Muscle layer of duodenum (tissue), 2 donors: ENCODE data around the gene ESD.

Experiments
- H3K27ac ChIP-seq: one replicate; pipeline ENCODE4 v1.7.0; 2013; ENCODE audit warnings: mild to moderate bottlenecking, low read length
- H3K27me3 ChIP-seq: one replicate; pipeline ENCODE4 v1.7.0; 2013; ENCODE audit warnings: low read depth, mild to moderate bottlenecking, control low read depth, low read length
- H3K36me3 ChIP-seq, 2 donors: one replicate each; pipeline ENCODE4 v1.7.0; 2013; ENCODE audit warnings: low read length in 2 of 2, control low read depth in 1 of 2, mild to moderate bottlenecking in 1 of 2; ENCODE audit not compliant: insufficient read depth in 2 of 2, control insufficient read depth in 1 of 2
- H3K4me1 ChIP-seq, 2 donors: one replicate each; pipeline ENCODE4 v1.7.0; 2013; ENCODE audit warnings: low read length in 2 of 2, mild to moderate bottlenecking in 2 of 2, control low read depth in 1 of 2, moderate library complexity in 1 of 2; ENCODE audit not compliant: insufficient read depth in 2 of 2, control insufficient read depth in 1 of 2
- H3K4me3 ChIP-seq, 2 donors: one replicate each; pipeline ENCODE4 v1.7.0; 2013; ENCODE audit warnings: low read length in 2 of 2, low read depth in 1 of 2, mild to moderate bottlenecking in 1 of 2
- H3K9me3 ChIP-seq, 2 donors: one replicate each; pipeline ENCODE4 v1.7.0; 2013; ENCODE audit warnings: low read length in 2 of 2, control low read depth in 1 of 2, mild to moderate bottlenecking in 1 of 2; ENCODE audit not compliant: control insufficient read depth in 1 of 2
- donor health status: healthy.

The ESD gene, protein sequence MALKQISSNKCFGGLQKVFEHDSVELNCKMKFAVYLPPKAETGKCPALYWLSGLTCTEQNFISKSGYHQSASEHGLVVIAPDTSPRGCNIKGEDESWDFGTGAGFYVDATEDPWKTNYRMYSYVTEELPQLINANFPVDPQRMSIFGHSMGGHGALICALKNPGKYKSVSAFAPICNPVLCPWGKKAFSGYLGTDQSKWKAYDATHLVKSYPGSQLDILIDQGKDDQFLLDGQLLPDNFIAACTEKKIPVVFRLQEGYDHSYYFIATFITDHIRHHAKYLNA

DNA sequence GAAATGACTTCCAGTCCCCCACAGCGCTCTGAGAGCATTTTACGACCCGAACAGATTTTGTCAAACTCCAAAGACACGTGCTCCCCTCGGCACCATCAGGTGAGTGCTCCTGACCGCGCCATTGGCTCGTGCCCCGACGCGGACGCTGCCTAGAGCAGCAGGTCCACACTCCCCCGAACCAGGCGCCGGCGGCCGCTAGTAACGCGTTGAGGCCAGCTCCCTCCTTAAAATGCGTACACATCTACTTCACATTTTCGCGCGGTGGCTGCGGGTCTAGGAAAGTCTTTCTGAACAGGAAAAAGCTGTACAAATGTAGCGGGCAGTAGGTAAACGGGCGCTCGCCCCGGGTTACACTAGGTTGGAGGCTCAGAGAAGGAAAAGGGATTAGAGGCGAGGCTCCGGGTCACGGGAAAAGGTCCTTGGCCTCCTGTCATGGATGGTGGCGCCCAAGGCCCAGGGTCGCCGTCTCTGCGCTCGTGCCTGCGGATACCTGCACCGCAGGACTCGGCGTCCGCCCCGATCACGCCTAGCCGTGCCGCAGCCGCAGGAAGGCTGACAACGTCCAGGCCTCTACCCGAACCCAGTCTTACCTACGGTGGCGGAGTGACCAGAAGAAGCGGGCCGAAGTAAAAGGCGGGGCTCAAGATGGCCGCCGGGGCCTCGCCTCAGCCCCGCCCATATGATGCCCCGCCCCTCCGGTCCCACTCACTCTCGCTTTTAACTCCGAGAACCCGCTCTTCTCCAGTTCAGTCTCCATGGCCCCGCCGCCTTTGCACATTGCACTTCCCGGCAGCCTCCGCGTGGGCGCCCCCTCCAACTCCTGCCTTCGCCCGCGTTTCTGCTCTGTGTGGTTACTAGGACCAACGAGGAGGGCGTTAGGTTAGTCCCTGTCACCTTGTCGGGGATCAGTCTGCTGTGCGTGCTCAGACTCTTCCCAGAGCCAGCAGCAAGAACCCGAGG, at the start of gene ESD:
ESD (minus strand) TSS at position 647 of the 960 bp plus-strand sequence. CDS start 5,748 bp downstream, outside the sequence.
- H3K27me3 ChIP-seq = no peaks in the 10 kb centered on the region
- H3K36me3 ChIP-seq = no peaks in the 10 kb centered on the region
- no peaks in the 10 kb centered on the region for H3K9me3 ChIP-seq
- peaks cover 10 to 32% of the 10 kb centered on the region in 2 donors for H3K4me1 ChIP-seq
- peak within 1 kb of the TSS; percentile 92 for H3K27ac ChIP-seq
- H3K4me3 ChIP-seq = peak within 1 kb of the TSS; percentile 75 to 89

DNA sequence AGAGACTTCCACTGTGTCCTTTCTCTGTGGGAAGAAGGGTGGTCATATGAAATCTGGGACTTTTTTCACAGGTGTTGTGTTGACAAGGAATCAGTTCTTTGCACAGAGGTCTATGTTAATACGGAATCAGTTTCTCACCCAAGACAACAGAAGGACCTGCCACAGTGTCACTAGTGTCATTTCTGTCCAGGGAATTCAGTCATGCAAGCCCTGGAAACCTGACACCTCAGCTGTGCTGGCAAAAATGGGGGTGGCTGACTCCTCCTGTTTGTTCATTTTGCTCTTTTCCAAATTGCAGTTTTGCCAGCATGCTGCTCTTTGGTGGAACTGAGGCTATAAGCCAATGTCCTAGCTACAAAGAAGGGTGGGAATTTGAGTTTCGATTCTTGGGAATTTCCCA, 49.8 kb upstream of the ESD start:
- Histone ChIP-seq H3K4me1 (peaks cover 0 to 5% of the 10 kb centered on the region in 2 donors), H3K27ac (no peak overlapping the region), H3K27me3 (no peaks in the 10 kb centered on the region), H3K9me3 (no peaks in the 10 kb centered on the region), H3K4me3 (no peak overlapping the region), H3K36me3 (no peaks in the 10 kb centered on the region)

DNA sequence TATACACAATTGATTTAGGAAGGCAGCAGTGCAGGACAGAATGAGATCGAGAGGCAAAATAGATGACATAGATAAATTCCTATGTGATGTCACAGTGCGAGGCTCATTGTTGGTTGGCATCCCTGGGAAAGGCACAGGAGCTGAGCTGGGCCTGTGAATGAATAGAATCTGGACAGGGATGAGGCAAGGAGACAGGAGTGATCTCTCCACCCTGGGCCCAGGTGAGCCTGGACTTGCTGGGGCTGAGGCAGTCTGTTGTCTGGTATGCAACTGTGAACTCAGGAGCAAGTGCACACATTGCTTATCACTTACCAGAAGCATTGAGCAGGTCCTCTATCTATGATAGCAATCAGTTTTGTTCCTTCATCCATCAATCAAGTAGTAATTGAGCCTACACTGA, 48.2 kb upstream of the ESD start:
- no peaks in the 10 kb centered on the region for H3K9me3 ChIP-seq
- H3K36me3 ChIP-seq = no peaks in the 10 kb centered on the region
- no peaks in the 10 kb centered on the region for H3K27me3 ChIP-seq
- H3K4me1 ChIP-seq = peaks cover 0 to 2% of the 10 kb centered on the region in 2 donors
- no peak overlapping the region for H3K27ac ChIP-seq
- H3K4me3 ChIP-seq = no peak overlapping the region

DNA sequence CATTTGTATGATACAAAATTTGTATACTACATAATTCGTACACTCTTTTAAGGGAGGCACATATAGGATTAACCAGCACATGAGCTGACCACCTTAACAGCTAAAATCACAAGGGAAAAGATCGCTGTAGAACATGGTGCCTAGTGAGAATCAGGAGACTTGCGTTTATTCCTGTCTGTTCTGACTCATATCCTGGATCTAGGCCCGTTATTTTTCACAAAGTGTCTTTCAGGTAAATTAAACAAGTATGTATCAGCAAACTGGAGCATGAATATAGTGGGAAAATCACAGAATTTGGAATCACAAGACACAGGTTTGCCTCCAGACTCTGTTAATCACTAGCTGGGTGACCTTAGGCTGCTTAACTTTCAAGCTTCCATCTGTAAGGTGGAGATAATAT, 47.5 kb upstream of the ESD start:
- Histone ChIP-seq H3K27me3 (no peaks in the 10 kb centered on the region), H3K36me3 (no peaks in the 10 kb centered on the region), H3K4me1 (no peaks in the 10 kb centered on the region), H3K9me3 (no peaks in the 10 kb centered on the region), H3K27ac (no peak overlapping the region), H3K4me3 (no peak overlapping the region)

DNA sequence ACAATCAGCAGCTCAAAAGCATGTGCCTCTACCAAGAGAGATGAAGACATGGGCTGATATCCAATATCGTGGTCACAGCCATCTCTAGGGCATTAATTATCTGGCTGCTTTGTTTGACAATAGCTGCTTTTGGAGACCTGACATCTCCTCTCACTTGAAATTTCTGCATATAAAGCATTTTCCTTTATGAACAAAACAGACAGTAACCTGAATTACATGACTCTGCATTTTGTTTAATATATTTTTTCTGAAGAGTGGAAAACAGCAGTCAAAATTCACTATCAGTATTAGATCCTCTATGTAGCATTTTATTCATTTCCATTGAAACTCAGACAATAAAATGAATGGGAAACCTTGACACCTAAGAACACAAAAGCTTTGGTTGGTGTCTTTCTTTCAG, 42.4 kb upstream of the ESD start:
- H3K27me3 ChIP-seq = no peaks in the 10 kb centered on the region
- no peaks in the 10 kb centered on the region for H3K4me1 ChIP-seq
- H3K27ac ChIP-seq = no peak overlapping the region
- no peak overlapping the region for H3K4me3 ChIP-seq
- no peaks in the 10 kb centered on the region for H3K9me3 ChIP-seq
- H3K36me3 ChIP-seq = no peaks in the 10 kb centered on the region

DNA sequence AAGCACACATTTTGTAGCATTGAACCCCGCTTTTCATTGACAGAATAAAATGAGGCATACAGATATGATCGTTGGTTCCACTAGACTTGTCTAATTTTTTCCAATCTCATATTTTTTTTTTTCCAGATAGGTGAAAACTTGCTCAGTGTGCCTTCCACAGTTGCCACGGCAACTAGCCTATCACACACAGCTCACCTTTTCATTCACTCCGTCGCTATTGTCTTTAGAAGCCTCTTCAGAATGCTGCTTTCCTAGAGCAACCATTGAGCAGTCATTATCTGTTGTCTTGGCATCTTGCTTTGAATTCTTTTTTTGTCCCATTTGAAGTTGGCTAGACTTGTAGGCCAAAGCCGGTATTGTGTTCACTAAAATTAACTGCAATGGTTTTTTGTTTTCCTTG, 37.7 kb upstream of the ESD start:
- Histone ChIP-seq H3K4me1 (no peaks in the 10 kb centered on the region), H3K36me3 (no peaks in the 10 kb centered on the region), H3K27me3 (no peaks in the 10 kb centered on the region), H3K4me3 (no peak overlapping the region), H3K27ac (no peak overlapping the region), H3K9me3 (no peaks in the 10 kb centered on the region)

DNA sequence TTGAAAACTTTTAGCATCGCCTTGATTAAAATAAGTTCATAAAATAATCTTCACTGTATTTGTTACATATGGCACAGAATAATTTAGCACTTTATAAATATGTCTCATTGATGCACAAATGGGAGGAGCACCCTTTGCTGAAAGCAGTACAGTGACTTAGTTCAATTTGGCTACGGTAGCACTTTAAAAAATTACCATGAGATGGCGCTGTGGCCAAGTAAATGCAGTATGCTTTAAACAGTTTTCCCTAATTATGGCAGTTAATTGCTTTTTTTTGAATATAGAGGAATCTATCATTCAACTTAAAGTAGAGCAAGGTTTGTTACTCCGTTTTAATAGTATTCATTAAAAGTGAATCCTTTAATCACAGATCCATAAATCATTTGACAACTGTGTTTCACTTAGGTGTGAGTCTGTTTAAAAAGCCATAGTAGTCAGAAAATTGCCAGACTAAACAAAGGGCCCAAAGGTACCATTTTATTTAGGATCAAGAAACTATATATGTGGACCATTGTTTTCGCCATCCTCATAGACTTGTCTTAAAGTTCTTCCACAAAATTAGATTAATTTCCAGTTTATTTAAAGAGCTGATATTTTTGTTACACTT, 34.7 kb upstream of the ESD start:
- no peaks in the 10 kb centered on the region for H3K36me3 ChIP-seq
- H3K9me3 ChIP-seq = no peaks in the 10 kb centered on the region
- H3K27me3 ChIP-seq = no peaks in the 10 kb centered on the region
- no peaks in the 10 kb centered on the region for H3K4me1 ChIP-seq
- no peak overlapping the region for H3K4me3 ChIP-seq
- H3K27ac ChIP-seq = no peak overlapping the region

DNA sequence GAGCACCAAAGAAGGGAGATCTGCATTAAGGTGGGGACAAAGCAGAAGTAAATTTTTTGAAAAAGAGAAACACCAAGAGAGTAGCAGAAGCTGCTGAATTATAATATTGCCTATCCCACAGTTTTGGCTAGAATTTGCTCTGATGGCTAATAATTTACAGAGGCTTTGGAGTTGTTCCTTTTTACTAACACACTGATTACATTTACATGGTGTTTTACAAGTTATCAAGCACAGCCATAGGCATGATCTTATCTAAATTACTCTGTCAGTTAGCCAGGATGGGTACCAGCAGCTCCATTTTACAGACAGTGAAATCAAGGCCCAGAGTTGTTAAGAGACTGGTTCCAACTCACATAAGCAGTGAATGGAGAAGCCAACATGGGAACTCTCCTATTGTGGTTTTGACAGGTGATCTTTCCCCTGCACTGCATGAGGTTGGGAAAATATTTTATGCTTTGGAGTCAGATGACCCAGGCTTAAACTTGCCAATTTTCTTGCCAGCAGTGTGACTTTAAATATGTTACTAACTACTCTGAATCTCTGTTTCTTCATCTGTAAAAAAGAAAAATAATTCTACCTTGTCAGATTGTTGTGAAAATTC, 33.5 kb upstream of the ESD start:
- H3K9me3 ChIP-seq = no peaks in the 10 kb centered on the region
- H3K36me3 ChIP-seq = no peaks in the 10 kb centered on the region
- no peak overlapping the region for H3K4me3 ChIP-seq
- no peaks in the 10 kb centered on the region for H3K27me3 ChIP-seq
- H3K4me1 ChIP-seq = no peaks in the 10 kb centered on the region
- H3K27ac ChIP-seq = no peak overlapping the region

DNA sequence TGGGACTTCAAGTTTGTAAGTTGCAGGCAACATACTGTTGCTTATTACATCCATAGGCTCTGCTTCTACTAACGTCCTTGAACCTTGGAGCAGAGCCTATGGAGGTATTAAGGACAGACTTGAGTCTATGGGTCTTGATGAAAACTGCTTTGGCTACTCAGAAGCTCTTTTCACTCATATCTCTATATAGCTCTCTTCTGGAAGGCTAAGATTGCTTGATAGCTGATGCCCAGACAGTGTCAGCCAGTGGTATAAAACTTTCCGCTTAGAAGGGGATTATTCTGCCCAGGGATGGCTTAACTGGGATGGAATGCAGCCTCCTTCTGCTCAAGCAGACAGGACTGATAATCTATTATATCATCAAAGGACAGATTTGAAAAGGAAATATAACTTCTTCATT, 25.6 kb upstream of the ESD start:
- H3K27ac ChIP-seq = no peak overlapping the region
- no peaks in the 10 kb centered on the region for H3K4me1 ChIP-seq
- H3K9me3 ChIP-seq = no peaks in the 10 kb centered on the region
- no peaks in the 10 kb centered on the region for H3K27me3 ChIP-seq
- H3K4me3 ChIP-seq = no peak overlapping the region
- no peaks in the 10 kb centered on the region for H3K36me3 ChIP-seq

DNA sequence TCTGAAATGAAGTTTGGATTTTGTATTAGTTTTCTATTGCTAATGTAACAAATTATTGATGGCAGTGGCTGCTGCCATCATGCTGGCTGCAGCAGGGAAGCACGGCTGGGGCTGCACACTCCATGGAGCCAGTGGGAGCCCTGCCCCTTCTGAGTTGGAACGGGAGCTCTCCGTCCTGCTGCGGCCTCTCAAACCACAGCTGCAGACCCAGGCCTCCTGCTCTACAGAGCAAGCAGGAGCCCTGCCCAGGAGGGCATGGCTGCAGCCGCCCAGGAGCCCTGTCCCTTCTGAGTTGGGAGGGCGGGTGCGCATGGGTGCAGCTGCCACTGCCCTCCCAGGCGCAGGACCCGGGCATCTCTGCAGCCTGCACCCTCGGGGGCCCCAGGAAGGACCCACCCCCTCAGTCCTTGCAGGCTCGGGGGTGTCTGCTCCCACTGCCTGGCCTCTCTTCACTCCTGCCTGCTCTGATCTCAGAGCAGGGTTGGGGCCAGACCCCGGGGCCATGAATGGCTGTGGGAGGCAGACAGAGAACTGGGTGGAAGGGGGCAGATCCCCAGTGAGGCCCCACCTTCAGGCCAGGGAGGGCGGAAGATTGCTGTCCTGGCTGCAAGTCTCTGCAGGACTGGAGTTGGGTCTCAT, 21.0 kb upstream of the ESD start:
- Histone ChIP-seq H3K27me3 (no peaks in the 10 kb centered on the region), H3K9me3 (no peaks in the 10 kb centered on the region), H3K27ac (no peak overlapping the region), H3K4me3 (no peak overlapping the region), H3K4me1 (no peaks in the 10 kb centered on the region), H3K36me3 (no peaks in the 10 kb centered on the region)

DNA sequence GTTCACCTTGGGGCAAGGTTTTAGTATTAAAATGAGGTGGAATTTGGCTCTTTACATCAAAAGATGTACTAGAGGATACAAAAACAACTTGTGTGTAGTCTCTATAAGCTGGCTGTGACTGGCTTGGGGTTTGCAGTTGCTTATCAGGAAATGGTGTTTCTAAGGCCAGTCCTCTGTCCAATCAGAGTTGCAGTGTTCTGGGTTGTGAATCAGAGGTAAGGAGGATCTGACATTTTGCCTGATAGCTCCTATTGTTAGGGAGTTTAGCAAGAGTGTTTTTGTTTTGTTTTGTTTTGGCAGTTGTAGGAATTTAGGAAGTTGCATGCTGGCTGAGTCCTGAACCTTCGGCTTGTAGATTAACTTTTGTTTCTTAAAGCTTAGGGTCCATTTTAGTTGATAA, 20.1 kb upstream of the ESD start:
- Histone ChIP-seq H3K36me3 (no peaks in the 10 kb centered on the region), H3K4me3 (no peak overlapping the region), H3K27ac (no peak overlapping the region), H3K27me3 (no peaks in the 10 kb centered on the region), H3K4me1 (no peaks in the 10 kb centered on the region), H3K9me3 (peaks cover 3 to 6% of the 10 kb centered on the region in 2 donors)
